Neutrophil (primary cell): ENCODE measurements around the gene DUOXA2.

ENCODE experiments used
- H3K27ac ChIP-seq: fragments of 200-600 bp; sonication (generic); 2 replicates; pipeline ENCODE4 v1.5.1; 2016; ENCODE audit warnings: mild to moderate bottlenecking, moderate library complexity
- H3K27me3 ChIP-seq: fragments of 200-600 bp; sonication (generic); 2 replicates; pipeline ENCODE4 v1.6.0; 2016; ENCODE audit warnings: mild to moderate bottlenecking
- H3K36me3 ChIP-seq: fragments of 200-600 bp; sonication (generic); 2 replicates; pipeline ENCODE4 v1.5.1; 2017
- H3K4me1 ChIP-seq, 2 experiments: fragments of 200-600 bp in 1 of 2; sonication (generic) in 1 of 2; 1 replicate in 1 of 2; 2 replicates in 1 of 2; pipeline versions ENCODE4 v1.5.1 to v1.6.1; 2013 to 2016; ENCODE audit warnings: low read depth in 1 of 2, low read length in 1 of 2, mild to moderate bottlenecking in 1 of 2, moderate library complexity in 1 of 2; ENCODE audit not compliant: control insufficient read depth in 1 of 2, insufficient read depth in 1 of 2
- H3K4me3 ChIP-seq, 2 experiments: fragments of 200-600 bp in 1 of 2; sonication (generic) in 1 of 2; 1 replicate in 1 of 2; 2 replicates in 1 of 2; pipeline ENCODE4 v1.5.1; 2013 to 2016; ENCODE audit warnings: low read depth in 1 of 2, low read length in 1 of 2, mild to moderate bottlenecking in 1 of 2, moderate library complexity in 1 of 2
- H3K9me3 ChIP-seq: fragments of 200-600 bp; sonication (generic); 2 replicates; pipeline ENCODE4 v1.5.1; 2016
- TF ChIP-seq, protein P1 (sequence below): fragments of 200-600 bp; sonication (generic); IDR thresholded peaks from 2 replicates; pipeline ENCODE4 v1.5.1; 2016; ENCODE audit warnings: antibody characterized with exemption

The DUOXA2 gene

DNA sequence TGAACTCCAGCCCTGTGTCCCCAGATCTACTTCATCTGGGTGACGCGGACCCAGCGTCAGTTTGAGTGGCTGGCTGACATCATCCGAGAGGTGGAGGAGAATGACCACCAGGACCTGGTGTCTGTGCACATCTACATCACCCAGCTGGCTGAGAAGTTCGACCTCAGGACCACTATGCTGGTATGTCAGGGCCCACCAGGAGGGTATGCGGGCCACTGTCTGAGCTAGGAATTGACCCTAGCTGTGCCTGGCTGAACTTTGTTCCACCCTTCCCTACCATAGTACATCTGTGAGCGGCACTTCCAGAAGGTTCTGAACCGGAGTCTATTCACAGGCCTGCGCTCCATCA is 49.4 kb downstream of the DUOXA2 start:
- Histone ChIP-seq H3K27ac (no peak overlapping the region), H3K36me3 (no peaks in the 10 kb centered on the region), H3K4me3 (no peak overlapping the region), H3K9me3 (no peaks in the 10 kb centered on the region), H3K27me3 (no peaks in the 10 kb centered on the region), H3K4me1 (peaks cover 0 to 9% of the 10 kb centered on the region in 2 experiments)
- TF ChIP-seq, protein P1, sequence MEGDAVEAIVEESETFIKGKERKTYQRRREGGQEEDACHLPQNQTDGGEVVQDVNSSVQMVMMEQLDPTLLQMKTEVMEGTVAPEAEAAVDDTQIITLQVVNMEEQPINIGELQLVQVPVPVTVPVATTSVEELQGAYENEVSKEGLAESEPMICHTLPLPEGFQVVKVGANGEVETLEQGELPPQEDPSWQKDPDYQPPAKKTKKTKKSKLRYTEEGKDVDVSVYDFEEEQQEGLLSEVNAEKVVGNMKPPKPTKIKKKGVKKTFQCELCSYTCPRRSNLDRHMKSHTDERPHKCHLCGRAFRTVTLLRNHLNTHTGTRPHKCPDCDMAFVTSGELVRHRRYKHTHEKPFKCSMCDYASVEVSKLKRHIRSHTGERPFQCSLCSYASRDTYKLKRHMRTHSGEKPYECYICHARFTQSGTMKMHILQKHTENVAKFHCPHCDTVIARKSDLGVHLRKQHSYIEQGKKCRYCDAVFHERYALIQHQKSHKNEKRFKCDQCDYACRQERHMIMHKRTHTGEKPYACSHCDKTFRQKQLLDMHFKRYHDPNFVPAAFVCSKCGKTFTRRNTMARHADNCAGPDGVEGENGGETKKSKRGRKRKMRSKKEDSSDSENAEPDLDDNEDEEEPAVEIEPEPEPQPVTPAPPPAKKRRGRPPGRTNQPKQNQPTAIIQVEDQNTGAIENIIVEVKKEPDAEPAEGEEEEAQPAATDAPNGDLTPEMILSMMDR = no peak

DNA sequence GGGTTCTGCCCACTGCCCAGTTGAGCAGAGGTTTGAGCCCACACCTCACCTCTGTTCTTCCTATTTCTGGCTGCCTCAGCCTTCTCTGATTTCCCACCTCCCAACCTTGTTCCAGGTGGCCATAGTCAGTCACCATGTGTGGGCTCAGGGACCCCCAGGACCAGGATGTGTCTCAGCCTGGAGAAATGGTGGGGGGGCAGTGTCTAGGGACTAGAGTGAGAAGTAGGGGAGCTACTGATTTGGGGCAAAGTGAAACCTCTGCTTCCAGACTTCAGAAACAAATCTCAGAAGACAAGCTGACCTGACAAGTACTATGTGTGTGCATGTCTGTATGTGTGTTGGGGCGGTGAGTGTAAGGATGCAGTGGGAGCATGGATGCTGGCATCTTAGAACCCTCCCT is 50.8 kb downstream of the DUOXA2 start:
- H3K4me3 ChIP-seq = no peak overlapping the region
- TF ChIP-seq, protein P1 = no peak
- no peaks in the 10 kb centered on the region for H3K27me3 ChIP-seq
- H3K36me3 ChIP-seq = no peaks in the 10 kb centered on the region
- H3K27ac ChIP-seq = no peak overlapping the region
- H3K9me3 ChIP-seq = no peaks in the 10 kb centered on the region
- peaks cover 0 to 9% of the 10 kb centered on the region in 2 experiments for H3K4me1 ChIP-seq

DNA sequence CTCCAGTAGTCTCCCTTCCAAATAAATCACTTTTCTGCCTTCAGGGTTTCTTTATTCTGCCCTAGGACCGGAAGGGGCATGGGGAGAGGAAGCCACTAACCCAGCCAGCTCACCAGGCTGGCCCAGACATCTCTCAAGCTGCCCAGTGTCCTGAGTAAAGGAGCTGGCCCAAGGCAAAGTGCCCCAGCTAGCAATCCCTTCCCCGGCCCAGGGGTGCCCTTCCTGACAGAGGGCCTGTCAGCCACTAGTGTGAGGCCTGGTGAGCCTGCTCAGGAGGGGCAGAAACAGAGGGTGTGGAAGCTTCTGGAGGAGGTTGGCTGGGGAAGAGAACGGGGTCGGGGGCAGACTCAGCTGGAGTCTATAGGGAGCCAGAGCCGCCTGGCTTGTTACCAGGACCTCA is 51.4 kb downstream of the DUOXA2 start:
- H3K4me1 ChIP-seq = peaks cover 0 to 9% of the 10 kb centered on the region in 2 experiments
- TF ChIP-seq, protein P1 = no peak
- no peaks in the 10 kb centered on the region for H3K9me3 ChIP-seq
- H3K27me3 ChIP-seq = no peaks in the 10 kb centered on the region
- H3K36me3 ChIP-seq = no peaks in the 10 kb centered on the region
- H3K27ac ChIP-seq = no peak overlapping the region
- H3K4me3 ChIP-seq = no peak overlapping the region

DNA sequence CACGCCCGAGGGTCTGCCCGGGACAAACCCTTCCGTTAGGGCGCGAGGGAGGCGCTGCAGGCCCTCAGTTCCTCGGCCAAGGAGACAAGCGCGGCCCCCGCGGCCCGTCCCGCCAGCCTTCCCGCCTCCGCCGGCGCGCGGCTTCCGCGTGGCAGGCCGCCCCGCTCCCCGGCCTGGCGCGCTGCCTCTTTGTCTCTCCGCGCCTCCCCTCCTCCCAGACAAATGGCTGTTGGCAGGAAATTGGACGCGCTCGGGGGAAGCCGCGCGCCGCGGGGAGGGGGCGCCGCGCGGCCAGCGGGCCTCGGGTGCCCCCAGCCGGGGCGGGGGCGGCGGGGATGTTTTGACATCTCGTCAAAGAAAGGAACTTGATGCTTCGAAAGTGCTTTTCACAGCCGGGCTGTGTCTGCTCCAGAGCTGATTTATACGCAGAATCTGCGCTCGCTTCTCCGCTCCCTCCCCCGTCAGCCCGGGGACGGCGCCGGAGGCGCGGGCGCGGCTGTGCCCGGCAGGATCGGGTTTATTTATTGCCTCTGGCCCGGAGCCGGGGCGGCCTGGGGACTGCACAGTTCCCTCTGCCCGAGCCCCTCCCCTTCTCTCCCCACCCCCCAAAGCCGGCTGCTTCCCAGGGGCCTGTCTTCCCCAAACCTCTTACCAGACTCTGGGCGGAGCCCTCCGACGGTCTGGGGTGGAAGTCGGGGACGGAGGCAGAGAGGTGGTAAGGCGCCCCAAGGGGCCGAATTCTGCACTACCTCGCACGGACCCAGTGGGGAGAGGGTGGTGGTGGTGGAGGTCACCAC is 52.9 kb downstream of the DUOXA2 start:
- peak overlapping the region; percentile 62 to 76 for H3K4me3 ChIP-seq
- H3K27ac ChIP-seq = peak overlapping the region; percentile 88
- H3K36me3 ChIP-seq = no peaks in the 10 kb centered on the region
- H3K4me1 ChIP-seq = peaks cover 0 to 9% of the 10 kb centered on the region in 2 experiments
- TF ChIP-seq, protein P1 = peak; percentile 78
- H3K9me3 ChIP-seq = no peaks in the 10 kb centered on the region
- no peaks in the 10 kb centered on the region for H3K27me3 ChIP-seq

DNA sequence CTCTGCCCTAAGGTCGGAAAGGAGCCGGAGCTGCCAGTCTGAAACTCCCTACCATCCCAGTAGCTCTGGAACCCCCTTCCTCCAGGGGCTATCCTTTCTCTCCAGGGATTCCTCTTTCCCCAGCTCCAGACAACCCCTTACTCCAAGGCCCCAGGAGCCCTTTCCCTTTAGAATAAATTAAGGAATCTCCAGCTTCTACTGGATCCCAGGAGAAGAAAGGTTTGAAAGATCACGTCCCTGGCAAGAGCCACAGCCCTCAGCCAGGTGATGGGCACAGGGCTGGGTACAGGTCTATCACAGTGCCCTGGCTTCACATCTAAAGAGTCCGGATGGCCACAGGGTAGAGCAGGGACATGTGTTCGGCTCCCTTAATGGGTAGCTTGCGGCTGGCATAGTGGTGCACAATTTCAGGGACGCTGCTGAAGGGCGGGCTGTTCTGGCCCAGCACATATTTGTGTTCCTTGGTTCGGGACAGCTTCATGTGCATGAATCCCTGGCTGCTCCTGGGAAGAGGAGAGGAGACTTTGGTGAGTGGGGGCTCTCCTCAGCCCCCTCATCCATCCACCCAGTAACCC is 53.6 kb downstream of the DUOXA2 start:
- H3K27ac ChIP-seq = peak overlapping the region; percentile 88
- no peaks in the 10 kb centered on the region for H3K9me3 ChIP-seq
- peak overlapping the region; percentile 62 to 76 for H3K4me3 ChIP-seq

More for the DNA sequence above, 53.6 kb downstream of the DUOXA2 start:
- Histone ChIP-seq H3K27me3 (no peaks in the 10 kb centered on the region), H3K36me3 (no peaks in the 10 kb centered on the region), H3K4me1 (peaks cover 0 to 9% of the 10 kb centered on the region in 2 experiments)
- TF ChIP-seq, protein P1 = no peak
